Mucosa of stomach (tissue), 1 donor: ENCODE results near the gene BCL11A.

Experiments
- H3K27me3 ChIP-seq: one replicate; pipeline ENCODE4 v1.7.0; 2013; ENCODE audit warnings: mild to moderate bottlenecking, low read length; ENCODE audit not compliant: control insufficient read depth, insufficient read depth
- H3K36me3 ChIP-seq: one replicate; pipeline ENCODE4 v1.7.0; 2013; ENCODE audit warnings: low read length; ENCODE audit not compliant: control insufficient read depth, insufficient read depth
- H3K4me1 ChIP-seq: one replicate; pipeline ENCODE4 v1.7.0; 2013; ENCODE audit warnings: mild to moderate bottlenecking, low read length; ENCODE audit not compliant: control insufficient read depth, insufficient read depth
- H3K4me3 ChIP-seq: one replicate; pipeline ENCODE4 v1.7.0; 2013; ENCODE audit warnings: low read length
- H3K9ac ChIP-seq: one replicate; pipeline ENCODE4 v1.7.0; 2013; ENCODE audit warnings: mild to moderate bottlenecking, low read length, moderate library complexity
- H3K9me3 ChIP-seq: one replicate; pipeline ENCODE4 v1.7.0; 2013; ENCODE audit warnings: mild to moderate bottlenecking, low read length, moderate library complexity; ENCODE audit not compliant: control insufficient read depth
- donor health status: Pancreatic carcinoma.

BCL11A gene

GRCh38 chr2:60577682-60578283 lies 24.3 kb upstream of the BCL11A start:
- no peak overlapping the region for H3K4me3 ChIP-seq
- peaks cover 18% of the 10 kb centered on the region for H3K27me3 ChIP-seq
- no peaks in the 10 kb centered on the region for H3K9me3 ChIP-seq
- no peaks in the 10 kb centered on the region for H3K4me1 ChIP-seq
- no peak overlapping the region for H3K9ac ChIP-seq
- H3K36me3 ChIP-seq, result no peaks in the 10 kb centered on the region

GRCh38 chr2:60573251-60573650 lies 19.8 kb upstream of the BCL11A start:
- Histone ChIP-seq H3K4me3 (no peak overlapping the region), H3K4me1 (peaks cover 7% of the 10 kb centered on the region), H3K36me3 (no peaks in the 10 kb centered on the region), H3K9me3 (no peaks in the 10 kb centered on the region), H3K27me3 (peaks cover 26% of the 10 kb centered on the region), H3K9ac (no peak overlapping the region)

GRCh38 chr2:60570251-60570650 lies 16.8 kb upstream of the BCL11A start:
- H3K9me3 ChIP-seq, result no peaks in the 10 kb centered on the region
- H3K27me3 ChIP-seq, result peaks cover 38% of the 10 kb centered on the region
- no peaks in the 10 kb centered on the region for H3K36me3 ChIP-seq
- no peak overlapping the region for H3K4me3 ChIP-seq
- no peak overlapping the region for H3K9ac ChIP-seq
- peaks cover 7% of the 10 kb centered on the region for H3K4me1 ChIP-seq

GRCh38 chr2:60569680-60570111 lies 16.2 kb upstream of the BCL11A start:
- H3K4me3 ChIP-seq, result no peak overlapping the region
- no peaks in the 10 kb centered on the region for H3K9me3 ChIP-seq
- H3K27me3 ChIP-seq, result peaks cover 38% of the 10 kb centered on the region
- H3K36me3 ChIP-seq, result no peaks in the 10 kb centered on the region
- H3K4me1 ChIP-seq, result peaks cover 7% of the 10 kb centered on the region
- H3K9ac ChIP-seq, result no peak overlapping the region

GRCh38 chr2:60567919-60568768 lies 14.7 kb upstream of the BCL11A start:
- Histone ChIP-seq H3K27me3 (peaks cover 38% of the 10 kb centered on the region), H3K9me3 (no peaks in the 10 kb centered on the region), H3K4me3 (no peak overlapping the region)

GRCh38 chr2:60567096-60567495 lies 13.6 kb upstream of the BCL11A start:
- peaks cover 38% of the 10 kb centered on the region for H3K27me3 ChIP-seq

More at GRCh38 chr2:60567919-60568768, 14.7 kb upstream of the BCL11A start:
- no peak overlapping the region for H3K9ac ChIP-seq
- no peaks in the 10 kb centered on the region for H3K36me3 ChIP-seq
- H3K4me1 ChIP-seq, result peaks cover 7% of the 10 kb centered on the region

GRCh38 chr2:60565472-60565871 lies 12.0 kb upstream of the BCL11A start:
- Histone ChIP-seq H3K27me3 (peaks cover 41% of the 10 kb centered on the region), H3K4me1 (peaks cover 7% of the 10 kb centered on the region), H3K9ac (no peak overlapping the region), H3K4me3 (no peak overlapping the region), H3K36me3 (no peaks in the 10 kb centered on the region), H3K9me3 (no peaks in the 10 kb centered on the region)

More at GRCh38 chr2:60567096-60567495, 13.6 kb upstream of the BCL11A start:
- Histone ChIP-seq H3K36me3 (no peaks in the 10 kb centered on the region), H3K4me1 (peaks cover 7% of the 10 kb centered on the region), H3K4me3 (no peak overlapping the region), H3K9ac (no peak overlapping the region), H3K9me3 (no peaks in the 10 kb centered on the region)

- H3K4me3 ChIP-seq, result no peak overlapping the region
- peaks cover 7% of the 10 kb centered on the region for H3K4me1 ChIP-seq
- no peaks in the 10 kb centered on the region for H3K9me3 ChIP-seq
- H3K27me3 ChIP-seq, result peaks cover 19% of the 10 kb centered on the region
- no peaks in the 10 kb centered on the region for H3K36me3 ChIP-seq
- H3K9ac ChIP-seq, result no peak overlapping the region
Measured at GRCh38 chr2:60560734-60561644, 7.5 kb upstream of the BCL11A start.

- peaks cover 7% of the 10 kb centered on the region for H3K4me1 ChIP-seq
- peaks cover 30% of the 10 kb centered on the region for H3K27me3 ChIP-seq
- no peaks in the 10 kb centered on the region for H3K9me3 ChIP-seq
- H3K9ac ChIP-seq, result no peak overlapping the region
- H3K36me3 ChIP-seq, result no peaks in the 10 kb centered on the region
- H3K4me3 ChIP-seq, result no peak overlapping the region
Measured at GRCh38 chr2:60559880-60560279, 6.4 kb upstream of the BCL11A start.

GRCh38 chr2:60558536-60558935 lies 5.1 kb upstream of the BCL11A start:
- peaks cover 7% of the 10 kb centered on the region for H3K4me1 ChIP-seq
- H3K36me3 ChIP-seq, result no peaks in the 10 kb centered on the region
- peaks cover 38% of the 10 kb centered on the region for H3K27me3 ChIP-seq
- H3K9me3 ChIP-seq, result no peaks in the 10 kb centered on the region
- H3K9ac ChIP-seq, result no peak overlapping the region
- no peak overlapping the region for H3K4me3 ChIP-seq

- Histone ChIP-seq H3K4me1 (peaks cover 7% of the 10 kb centered on the region), H3K4me3 (no peak overlapping the region), H3K9ac (no peak overlapping the region), H3K27me3 (peaks cover 38% of the 10 kb centered on the region), H3K36me3 (no peaks in the 10 kb centered on the region), H3K9me3 (no peaks in the 10 kb centered on the region)
Measured at GRCh38 chr2:60557486-60557864, 4.0 kb upstream of the BCL11A start.
